Left ventricle myocardium inferior (tissue), 1 donor: Measurements from ENCODE around the gene HINFP. TPM values are rescaled to one million over a fixed set of nuclear protein-coding genes. Genes with fewer than 3 reads are reported as not detected.

Source experiments
- DNase-seq: peaks from one replicate; pipeline ENCODE4 v3.0.0-alpha.2; 2020
- H3K27ac ChIP-seq: fragments of 200-600 bp; replicated peaks from 2 replicates; pipeline ENCODE4 v1.8.0; 2021
- H3K27me3 ChIP-seq: fragments of 200-600 bp; 2 replicates; pipeline ENCODE4 v1.8.0; 2021; ENCODE audit warnings: low read depth
- H3K36me3 ChIP-seq: fragments of 200-600 bp; 2 replicates; pipeline ENCODE4 v1.8.0; 2021
- H3K4me1 ChIP-seq: fragments of 200-600 bp; 2 replicates; pipeline ENCODE4 v1.8.0; 2021
- H3K4me3 ChIP-seq: fragments of 200-600 bp; 2 replicates; pipeline ENCODE4 v1.8.0; 2021; ENCODE audit warnings: mild to moderate bottlenecking, moderate library complexity
- H3K9me3 ChIP-seq: fragments of 200-600 bp; replicated peaks from 2 replicates; pipeline ENCODE4 v1.8.0; 2021
- intact Hi-C: fragments of 100-400 bp; cut with micrococcal nuclease; formaldehyde crosslinking; loops from one replicate; pipeline ENCODE4 v1.11.0; 2022
- total RNA-seq: library from RNA; stranded (reverse); fragmentation: NEBNext Ultra II Directional; extraction: Animal tissue kit (Norgen Biotek cat#: 25700); gene quantifications from one replicate; pipeline ENCODE4 v1.2.1, GENCODE V29; 2021
- TF ChIP-seq, protein P1 (sequence below): fragments of 200-600 bp; IDR thresholded peaks from 2 replicates; pipeline ENCODE4 v1.8.0; 2021; ENCODE audit warnings: antibody characterized with exemption, mild to moderate bottlenecking, borderline replicate concordance
- donor health status: DM: no; HTN: yes; CAD: no; lungs with severe emphysema.

Gene HINFP
- total RNA-seq, 1 donor from 2014 or later, result 13.9 TPM

- intact Hi-C loops, result no loop called here
- no peak for DNase-seq
- Histone ChIP-seq H3K4me3 (peak overlapping the region; percentile 2), H3K4me1 (peaks cover 10% of the 10 kb centered on the region), H3K36me3 (peaks cover 43% of the 10 kb centered on the region), H3K27ac (peak overlapping the region; percentile 18), H3K27me3 (no peaks in the 10 kb centered on the region), H3K9me3 (no peaks in the 10 kb centered on the region)
- TF ChIP-seq, protein P1, sequence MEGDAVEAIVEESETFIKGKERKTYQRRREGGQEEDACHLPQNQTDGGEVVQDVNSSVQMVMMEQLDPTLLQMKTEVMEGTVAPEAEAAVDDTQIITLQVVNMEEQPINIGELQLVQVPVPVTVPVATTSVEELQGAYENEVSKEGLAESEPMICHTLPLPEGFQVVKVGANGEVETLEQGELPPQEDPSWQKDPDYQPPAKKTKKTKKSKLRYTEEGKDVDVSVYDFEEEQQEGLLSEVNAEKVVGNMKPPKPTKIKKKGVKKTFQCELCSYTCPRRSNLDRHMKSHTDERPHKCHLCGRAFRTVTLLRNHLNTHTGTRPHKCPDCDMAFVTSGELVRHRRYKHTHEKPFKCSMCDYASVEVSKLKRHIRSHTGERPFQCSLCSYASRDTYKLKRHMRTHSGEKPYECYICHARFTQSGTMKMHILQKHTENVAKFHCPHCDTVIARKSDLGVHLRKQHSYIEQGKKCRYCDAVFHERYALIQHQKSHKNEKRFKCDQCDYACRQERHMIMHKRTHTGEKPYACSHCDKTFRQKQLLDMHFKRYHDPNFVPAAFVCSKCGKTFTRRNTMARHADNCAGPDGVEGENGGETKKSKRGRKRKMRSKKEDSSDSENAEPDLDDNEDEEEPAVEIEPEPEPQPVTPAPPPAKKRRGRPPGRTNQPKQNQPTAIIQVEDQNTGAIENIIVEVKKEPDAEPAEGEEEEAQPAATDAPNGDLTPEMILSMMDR, result no peak
Measured at GRCh38 chr11:119116601-119117000, 4.8 kb upstream of the HINFP start.

- Histone ChIP-seq H3K4me1 (peaks cover 15% of the 10 kb centered on the region), H3K27ac (no peak overlapping the region), H3K27me3 (no peaks in the 10 kb centered on the region), H3K36me3 (peaks cover 38% of the 10 kb centered on the region), H3K4me3 (no peak overlapping the region), H3K9me3 (no peaks in the 10 kb centered on the region)
- no peak for DNase-seq
- intact Hi-C loops, result no loop called here
- TF ChIP-seq, protein P1, result no peak
Measured at GRCh38 chr11:119117004-119117706, 4.2 kb upstream of the HINFP start.

GRCh38 chr11:119118227-119118626 is 3.2 kb upstream of the HINFP start:
- TF ChIP-seq, protein P1, result no peak
- intact Hi-C loops, result no loop called here
- Histone ChIP-seq H3K4me3 (no peak overlapping the region), H3K27me3 (no peaks in the 10 kb centered on the region), H3K9me3 (no peaks in the 10 kb centered on the region), H3K36me3 (peaks cover 27% of the 10 kb centered on the region), H3K27ac (no peak overlapping the region), H3K4me1 (peaks cover 26% of the 10 kb centered on the region)
- DNase-seq, result no peak

GRCh38 chr11:119118946-119119345 is 2.4 kb upstream of the HINFP start:
- TF ChIP-seq, protein P1, result no peak
- H3K4me3 ChIP-seq, result no peak overlapping the region
- H3K9me3 ChIP-seq, result no peaks in the 10 kb centered on the region
- intact Hi-C loops, result no loop called here
- H3K27me3 ChIP-seq, result no peaks in the 10 kb centered on the region
- H3K36me3 ChIP-seq, result peaks cover 27% of the 10 kb centered on the region
- DNase-seq, result no peak
- no peak overlapping the region for H3K27ac ChIP-seq
- H3K4me1 ChIP-seq, result peaks cover 27% of the 10 kb centered on the region

DNA sequence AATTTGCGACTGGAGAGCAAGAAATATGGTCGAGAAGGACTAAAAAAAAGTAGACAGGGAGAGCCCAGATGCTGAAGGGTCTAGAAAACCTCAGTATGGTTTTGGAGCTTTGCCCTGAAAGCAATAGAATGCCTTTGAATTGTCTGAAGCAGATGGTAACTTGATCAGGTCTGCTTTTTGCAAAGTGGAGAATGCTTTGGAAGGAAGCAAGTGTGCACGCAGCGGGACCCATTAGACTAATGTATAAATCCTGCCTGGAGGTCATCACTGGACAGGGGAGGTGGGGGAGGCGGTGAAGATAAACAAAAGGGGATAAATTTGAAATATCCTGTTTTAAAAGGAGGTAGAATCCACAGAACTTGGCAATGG is 757 bp upstream of the HINFP start:
- Histone ChIP-seq H3K27me3 (no peaks in the 10 kb centered on the region), H3K36me3 (peaks cover 33% of the 10 kb centered on the region), H3K9me3 (no peaks in the 10 kb centered on the region), H3K4me1 (peaks cover 29% of the 10 kb centered on the region), H3K27ac (peak overlapping the region; percentile 80), H3K4me3 (peak overlapping the region; percentile 87)
- intact Hi-C loops, result no loop called here
- no peak for DNase-seq
- TF ChIP-seq, protein P1, result no peak
